WTC11 (cell line): ENCODE measurements around the gene EVL. TPM values are rescaled to one million over a fixed set of nuclear protein-coding genes. Genes with fewer than 3 reads are reported as not detected.

Source experiments
- ATAC-seq: fragments of 200-7000 bp; cut with Tn5 transposase; 2 replicates; pipeline ENCODE4 v1.10.0; 2021; ENCODE audit warnings: mild to moderate bottlenecking, moderate library complexity
- CTCF ChIA-PET: fragments of 300-600 bp; sonication (Branson Sonifier 250); formaldehyde crosslinking; loops from one replicate; lab custom pipeline; 2021; ENCODE audit warnings: antibody characterized with exemption; lab: Charles Lee
- POLR2A ChIA-PET: fragments of 350-600 bp; sonication (Branson Sonifier 250); formaldehyde crosslinking; loops from one replicate; lab custom pipeline; 2021; ENCODE audit warnings: antibody characterized with exemption; lab: Charles Lee
- DNase-seq: peaks from one replicate; pipeline ENCODE4 v3.0.0; 2021; ENCODE audit warnings: low spot score
- H3K27ac Mint-ChIP-seq: 2 replicates; pipeline ENCODE4 v1.8.0; 2021; ENCODE audit warnings: mixed read lengths
- H3K27me3 Mint-ChIP-seq: 2 replicates; pipeline ENCODE4 v1.8.0; 2021; ENCODE audit warnings: low read depth, mild to moderate bottlenecking, moderate library complexity, mixed read lengths
- H3K36me3 Mint-ChIP-seq: 2 replicates; pipeline ENCODE4 v1.8.0; 2021; ENCODE audit warnings: mixed read lengths
- H3K4me1 Mint-ChIP-seq: 2 replicates; pipeline ENCODE4 v1.8.0; 2022; ENCODE audit warnings: mixed read lengths
- H3K4me3 Mint-ChIP-seq: 2 replicates; pipeline ENCODE4 v1.8.0; 2021; ENCODE audit warnings: mild to moderate bottlenecking, moderate library complexity, mixed read lengths
- H3K9me3 Mint-ChIP-seq: 2 replicates; pipeline ENCODE4 v1.8.0; 2021; ENCODE audit warnings: mixed read lengths
- AR ChIP-seq: fragments of 250-450 bp; sonication (Bioruptor Pico); IDR thresholded peaks from 2 replicates; pipeline ENCODE4 v1.9.0; 2021; ENCODE audit warnings: mild to moderate bottlenecking
- ARID4B ChIP-seq: sonication (generic); formaldehyde crosslinking; IDR thresholded peaks from 2 replicates; pipeline ENCODE4 v1.8.0; 2023; ENCODE audit warnings: missing genetic modification reagents, mild to moderate bottlenecking, borderline replicate concordance
- CREB1 ChIP-seq: sonication (generic); formaldehyde crosslinking; IDR thresholded peaks from 2 replicates; pipeline ENCODE4 v1.8.0; 2023; ENCODE audit warnings: mild to moderate bottlenecking, missing genetic modification reagents
- E2F4 ChIP-seq: sonication (generic); formaldehyde crosslinking; IDR thresholded peaks from 2 replicates; pipeline ENCODE4 v1.8.1; 2022; ENCODE audit warnings: low read depth, mild to moderate bottlenecking, moderate library complexity, missing genetic modification reagents, borderline replicate concordance
- ETV6 ChIP-seq: sonication (generic); formaldehyde crosslinking; IDR thresholded peaks from 2 replicates; pipeline ENCODE4 v1.8.1; 2022; ENCODE audit warnings: mild to moderate bottlenecking, missing genetic modification reagents
- GABPB1 ChIP-seq: sonication (generic); formaldehyde crosslinking; IDR thresholded peaks from 2 replicates; pipeline ENCODE4 v1.8.1; 2023; ENCODE audit warnings: mild to moderate bottlenecking, missing genetic modification reagents
- GRHL2 ChIP-seq: fragments of 250-450 bp; sonication (Bioruptor Pico); IDR thresholded peaks from 2 replicates; pipeline ENCODE4 v1.8.0; 2022; ENCODE audit warnings: mild to moderate bottlenecking, moderate library complexity; ENCODE audit not compliant: insufficient replicate concordance, severe bottlenecking
- IRF1 ChIP-seq: sonication (generic); formaldehyde crosslinking; IDR thresholded peaks from 2 replicates; pipeline ENCODE4 v1.8.0; 2023; ENCODE audit warnings: missing genetic modification reagents
- JUN ChIP-seq: sonication (generic); formaldehyde crosslinking; IDR thresholded peaks from 2 replicates; pipeline ENCODE4 v1.8.0; 2023; ENCODE audit warnings: mild to moderate bottlenecking, missing genetic modification reagents
- MAX ChIP-seq: sonication (generic); formaldehyde crosslinking; IDR thresholded peaks from 2 replicates; pipeline ENCODE4 v1.8.0; 2022; ENCODE audit warnings: mild to moderate bottlenecking, missing genetic modification reagents
- MLX ChIP-seq: sonication (generic); formaldehyde crosslinking; IDR thresholded peaks from 2 replicates; pipeline ENCODE4 v1.8.1; 2023; ENCODE audit warnings: mild to moderate bottlenecking, missing genetic modification reagents, moderate library complexity
- NR3C1 ChIP-seq: sonication (generic); formaldehyde crosslinking; conservative IDR thresholded peaks from 2 replicates; pipeline ENCODE4 v1.8.1; 2023; ENCODE audit warnings: low read depth, mild to moderate bottlenecking, missing genetic modification reagents
- TCF7 ChIP-seq: sonication (generic); formaldehyde crosslinking; IDR thresholded peaks from 2 replicates; pipeline ENCODE4 v1.8.0; 2022; ENCODE audit warnings: mild to moderate bottlenecking, low read depth, missing genetic modification reagents, moderate library complexity
- USF1 ChIP-seq: sonication (generic); formaldehyde crosslinking; IDR thresholded peaks from 2 replicates; pipeline ENCODE4 v1.8.0; 2022; ENCODE audit warnings: mild to moderate bottlenecking, missing genetic modification reagents
- USF2 ChIP-seq: sonication (generic); formaldehyde crosslinking; IDR thresholded peaks from 2 replicates; pipeline ENCODE4 v1.8.1; 2023; ENCODE audit warnings: mild to moderate bottlenecking, missing genetic modification reagents, moderate library complexity
- ZBTB43 ChIP-seq: sonication (generic); formaldehyde crosslinking; IDR thresholded peaks from 2 replicates; pipeline ENCODE4 v1.8.1; 2023; ENCODE audit warnings: mild to moderate bottlenecking, missing genetic modification reagents
- ZNF232 ChIP-seq: sonication (generic); formaldehyde crosslinking; IDR thresholded peaks from 2 replicates; pipeline ENCODE4 v1.8.0; 2022; ENCODE audit warnings: mild to moderate bottlenecking, missing genetic modification reagents
- total RNA-seq: library from RNA; stranded (reverse); gene quantifications from 3 replicates; pipeline ENCODE4 v1.2.3, GENCODE V29; 2021

Gene EVL
- total RNA-seq, 1 experiment from 2014 or later = 60.8 TPM

- no peak for TF ChIP-seq ZBTB43
- TF ChIP-seq, all 79 proteins: peak for 0
These were observed 58.4 kb downstream of the EVL start (continued) for GRCh38 chr14:100123618-100124017.

GRCh38 chr14:100124551-100125088 lies 59.4 kb downstream of the EVL start:
- ChIA-PET POLR2A (no interaction called here), CTCF (interaction anchor here (0.6 to 2.4 kb wide), 6 partner anchors 11 to 454 kb away, joined by 3 to 7 read pairs (median 4); no protein-coding TSS in a partner anchor)
- Mint-ChIP-seq H3K27me3 (no peaks in the 10 kb centered on the region), H3K4me1 (no peaks in the 10 kb centered on the region), H3K36me3 (no peaks in the 10 kb centered on the region), H3K27ac (no peak overlapping the region), H3K9me3 (no peaks in the 10 kb centered on the region), H3K4me3 (no peak overlapping the region)
- ATAC-seq (peak; percentile 15; the same call in 1 of the 2 replicates), DNase-seq (no peak)
- TF ChIP-seq MLX (CRISPR knock-in tag) (no peak), ARID4B (CRISPR knock-in tag) (no peak), TCF7 (CRISPR knock-in tag) (no peak), CREB1 (CRISPR knock-in tag) (no peak), NR3C1 (CRISPR knock-in tag) (no peak), USF2 (CRISPR knock-in tag) (no peak), GABPB1 (CRISPR knock-in tag) (no peak), IRF1 (no peak), E2F4 (CRISPR knock-in tag) (no peak), USF1 (CRISPR knock-in tag) (no peak), ETV6 (no peak), ZNF232 (no peak), AR (CRISPR knock-in tag) (no peak), GRHL2 (CRISPR knock-in tag) (no peak), JUN (CRISPR knock-in tag) (no peak), MAX (no peak)
